ENCODE data around the gene TMEM44.
"Not testable (repeated sequence)": the region's sequence is repeated elsewhere in the genome, so short reads cannot be mapped to it uniquely, and the experiment has no call there.

Gene TMEM44

GRCh38 chr3:194608981-194609380 lies 24.2 kb downstream of the TMEM44 start:
- Histone ChIP-seq H3K4me3 (ENCODE audit: low read length) (no peak overlapping the region), H3K27ac (ENCODE audit: low read depth, low read length) (no peak overlapping the region), H3K9ac (ENCODE audit: low read depth, low read length) (no peak overlapping the region), H3K36me3 (ENCODE audit: insufficient read depth, low read length) (no peaks in the 10 kb centered on the region), H3K9me3 (ENCODE audit: insufficient read depth, low read depth, low read length) (no peaks in the 10 kb centered on the region), H3K4me1 (ENCODE audit: insufficient read depth, low read length) (no peaks in the 10 kb centered on the region), H3K27me3 (ENCODE audit: insufficient read depth, low read length) (no peaks in the 10 kb centered on the region)
- WGBS = 91% methylated on average over 9 of the region's 9 CpGs

- H3K4me1 ChIP-seq (ENCODE audit: insufficient read depth, low read length) = no peaks in the 10 kb centered on the region
- H3K9me3 ChIP-seq (ENCODE audit: insufficient read depth, low read depth, low read length) = no peaks in the 10 kb centered on the region
- H3K27me3 ChIP-seq (ENCODE audit: insufficient read depth, low read length) = no peaks in the 10 kb centered on the region
- peaks cover 3% of the 10 kb centered on the region; the same call in 1 of the 2 replicates for H3K36me3 ChIP-seq (ENCODE audit: insufficient read depth, low read length)
- no peak overlapping the region for H3K9ac ChIP-seq (ENCODE audit: low read depth, low read length)
- H3K27ac ChIP-seq (ENCODE audit: low read depth, low read length) = no peak overlapping the region
- WGBS = 93% methylated on average over 10 of the region's 10 CpGs
- H3K4me3 ChIP-seq (ENCODE audit: low read length) = no peak overlapping the region
These were observed 25.4 kb downstream of the TMEM44 start for GRCh38 chr3:194607592-194608389.

GRCh38 chr3:194606941-194607340 lies 26.3 kb downstream of the TMEM44 start:
- H3K4me1 ChIP-seq (ENCODE audit: insufficient read depth, low read length) = no peaks in the 10 kb centered on the region
- H3K4me3 ChIP-seq (ENCODE audit: low read length) = no peak overlapping the region
- peaks cover 4% of the 10 kb centered on the region; the same call in 1 of the 2 replicates for H3K36me3 ChIP-seq (ENCODE audit: insufficient read depth, low read length)
- no peak overlapping the region for H3K9ac ChIP-seq (ENCODE audit: low read depth, low read length)
- H3K9me3 ChIP-seq (ENCODE audit: insufficient read depth, low read depth, low read length) = no peaks in the 10 kb centered on the region
- WGBS = 88% methylated on average over 3 of the region's 3 CpGs
- no peak overlapping the region for H3K27ac ChIP-seq (ENCODE audit: low read depth, low read length)
- H3K27me3 ChIP-seq (ENCODE audit: insufficient read depth, low read length) = no peaks in the 10 kb centered on the region

GRCh38 chr3:194606163-194606562 lies 27.1 kb downstream of the TMEM44 start:
- WGBS = 84% methylated on average over 8 of the region's 8 CpGs
- Histone ChIP-seq H3K9me3 (ENCODE audit: insufficient read depth, low read depth, low read length) (no peaks in the 10 kb centered on the region), H3K4me1 (ENCODE audit: insufficient read depth, low read length) (no peaks in the 10 kb centered on the region), H3K9ac (ENCODE audit: low read depth, low read length) (no peak overlapping the region), H3K27ac (ENCODE audit: low read depth, low read length) (no peak overlapping the region), H3K36me3 (ENCODE audit: insufficient read depth, low read length) (peaks cover 7% of the 10 kb centered on the region; the same call in 1 of the 2 replicates), H3K4me3 (ENCODE audit: low read length) (no peak overlapping the region), H3K27me3 (ENCODE audit: insufficient read depth, low read length) (no peaks in the 10 kb centered on the region)

GRCh38 chr3:194605314-194605713 lies 27.9 kb downstream of the TMEM44 start:
- 94% methylated on average over 7 of the region's 7 CpGs for WGBS
- H3K9ac ChIP-seq (ENCODE audit: low read depth, low read length); H3K36me3 ChIP-seq (ENCODE audit: insufficient read depth, low read length); H3K27ac ChIP-seq (ENCODE audit: low read depth, low read length); H3K9me3 ChIP-seq (ENCODE audit: insufficient read depth, low read depth, low read length); H3K27me3 ChIP-seq (ENCODE audit: insufficient read depth, low read length); H3K4me1 ChIP-seq (ENCODE audit: insufficient read depth, low read length); H3K4me3 ChIP-seq (ENCODE audit: low read length): not testable (repeated sequence)

GRCh38 chr3:194604837-194605236 lies 28.4 kb downstream of the TMEM44 start:
- H3K27me3 ChIP-seq (ENCODE audit: insufficient read depth, low read length) = no peaks in the 10 kb centered on the region
- 83% methylated on average over 2 of the region's 2 CpGs for WGBS
- H3K9ac ChIP-seq (ENCODE audit: low read depth, low read length) = no peak overlapping the region
- peaks cover 7% of the 10 kb centered on the region; the same call in 1 of the 2 replicates for H3K36me3 ChIP-seq (ENCODE audit: insufficient read depth, low read length)
- H3K4me1 ChIP-seq (ENCODE audit: insufficient read depth, low read length) = no peaks in the 10 kb centered on the region
- no peak overlapping the region for H3K27ac ChIP-seq (ENCODE audit: low read depth, low read length)
- no peaks in the 10 kb centered on the region for H3K9me3 ChIP-seq (ENCODE audit: insufficient read depth, low read depth, low read length)
- no peak overlapping the region for H3K4me3 ChIP-seq (ENCODE audit: low read length)

- Histone ChIP-seq H3K4me1 (ENCODE audit: insufficient read depth, low read length) (no peaks in the 10 kb centered on the region), H3K4me3 (ENCODE audit: low read length) (no peak overlapping the region), H3K27ac (ENCODE audit: low read depth, low read length) (no peak overlapping the region), H3K9me3 (ENCODE audit: insufficient read depth, low read depth, low read length) (no peaks in the 10 kb centered on the region), H3K27me3 (ENCODE audit: insufficient read depth, low read length) (no peaks in the 10 kb centered on the region), H3K9ac (ENCODE audit: low read depth, low read length) (no peak overlapping the region), H3K36me3 (ENCODE audit: insufficient read depth, low read length) (peaks cover 7% of the 10 kb centered on the region; the same call in 1 of the 2 replicates)
- WGBS = 93% methylated on average over 22 of the region's 22 CpGs
These were observed 29.1 kb downstream of the TMEM44 start for GRCh38 chr3:194604126-194604525.

GRCh38 chr3:194602669-194603171 lies 30.5 kb downstream of the TMEM44 start:
- no peaks in the 10 kb centered on the region for H3K9me3 ChIP-seq (ENCODE audit: insufficient read depth, low read depth, low read length)
- peaks cover 7% of the 10 kb centered on the region; the same call in 1 of the 2 replicates for H3K36me3 ChIP-seq (ENCODE audit: insufficient read depth, low read length)
- H3K4me3 ChIP-seq (ENCODE audit: low read length) = no peak overlapping the region
- H3K27ac ChIP-seq (ENCODE audit: low read depth, low read length) = no peak overlapping the region
- H3K9ac ChIP-seq (ENCODE audit: low read depth, low read length) = no peak overlapping the region
- WGBS = 90% methylated on average over 10 of the region's 10 CpGs
- no peaks in the 10 kb centered on the region for H3K4me1 ChIP-seq (ENCODE audit: insufficient read depth, low read length)
- no peaks in the 10 kb centered on the region for H3K27me3 ChIP-seq (ENCODE audit: insufficient read depth, low read length)

- 91% methylated on average over 25 of the region's 25 CpGs for WGBS
- no peak overlapping the region for H3K27ac ChIP-seq (ENCODE audit: low read depth, low read length)
- H3K4me3 ChIP-seq (ENCODE audit: low read length) = no peak overlapping the region
- H3K4me1 ChIP-seq (ENCODE audit: insufficient read depth, low read length) = no peaks in the 10 kb centered on the region
- peaks cover 7% of the 10 kb centered on the region; the same call in 1 of the 2 replicates for H3K36me3 ChIP-seq (ENCODE audit: insufficient read depth, low read length)
- no peaks in the 10 kb centered on the region for H3K27me3 ChIP-seq (ENCODE audit: insufficient read depth, low read length)
- no peaks in the 10 kb centered on the region for H3K9me3 ChIP-seq (ENCODE audit: insufficient read depth, low read depth, low read length)
- no peak overlapping the region for H3K9ac ChIP-seq (ENCODE audit: low read depth, low read length)
These were observed 34.3 kb downstream of the TMEM44 start for GRCh38 chr3:194598771-194599557.

GRCh38 chr3:194596906-194597305 lies 36.3 kb downstream of the TMEM44 start:
- Histone ChIP-seq H3K27ac (ENCODE audit: low read depth, low read length) (no peak overlapping the region), H3K4me3 (ENCODE audit: low read length) (no peak overlapping the region), H3K9ac (ENCODE audit: low read depth, low read length) (no peak overlapping the region), H3K9me3 (ENCODE audit: insufficient read depth, low read depth, low read length) (no peaks in the 10 kb centered on the region), H3K27me3 (ENCODE audit: insufficient read depth, low read length) (no peaks in the 10 kb centered on the region), H3K4me1 (ENCODE audit: insufficient read depth, low read length) (no peaks in the 10 kb centered on the region), H3K36me3 (ENCODE audit: insufficient read depth, low read length) (peaks cover 3% of the 10 kb centered on the region; the same call in 1 of the 2 replicates)
- 92% methylated on average over 5 of the region's 5 CpGs for WGBS
